ENCODE measurements around the gene VANGL2. TPM values are rescaled to one million over a fixed set of nuclear protein-coding genes. Genes with fewer than 3 reads are reported as not detected.

Gene VANGL2
- total and polyA plus RNA-seq, 9 of the 15 experiments (the other 6 are each of a cell fraction or from before 2014, with no cell fraction given) = 0.28 to 4.0 (median 0.98) TPM

DNA sequence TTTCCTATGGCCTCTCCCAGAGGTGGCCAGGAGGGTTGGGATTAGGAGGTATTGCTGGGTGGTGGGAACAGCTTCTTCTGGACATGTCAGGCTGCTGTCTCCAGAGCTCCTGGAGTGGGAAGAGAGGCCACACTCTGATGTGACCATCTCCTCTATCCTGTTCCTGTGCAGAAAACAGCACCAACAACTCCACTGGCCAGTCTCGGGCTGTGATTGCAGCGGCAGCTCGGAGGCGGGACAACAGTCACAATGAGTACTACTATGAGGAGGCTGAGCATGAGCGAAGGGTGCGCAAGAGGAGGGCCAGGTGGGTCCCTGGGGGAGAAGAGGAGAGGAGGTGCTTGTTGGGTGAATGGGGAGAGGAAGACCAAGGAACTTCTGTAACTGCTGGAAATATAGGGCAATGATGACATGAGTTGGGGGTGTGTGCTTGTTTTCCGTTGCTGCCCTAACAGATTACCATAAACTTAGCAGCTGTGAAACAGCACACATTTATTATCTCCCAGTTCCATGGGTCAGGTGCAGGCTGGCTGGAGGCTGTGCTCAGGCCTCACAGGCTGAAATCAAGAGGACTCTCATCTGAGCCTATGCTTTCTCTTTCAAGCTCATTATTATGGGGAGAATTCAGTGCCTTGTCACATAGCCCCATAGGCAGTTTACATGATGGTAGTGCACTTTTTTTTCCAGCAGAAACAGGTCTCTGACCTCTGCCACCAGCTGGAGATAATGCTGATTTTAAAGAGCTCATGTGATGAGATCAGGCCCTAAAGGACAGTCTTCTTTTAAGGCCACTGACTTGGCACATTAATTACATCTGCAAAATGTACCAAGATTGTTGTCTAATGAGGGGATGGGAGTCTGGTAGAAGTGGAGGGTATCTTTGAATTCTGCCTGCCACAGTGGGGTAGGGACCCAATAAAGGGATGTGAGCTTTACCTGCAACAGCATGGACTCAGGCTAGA lies 20.8 kb downstream of the VANGL2 start (continued):
- TF ChIP-seq, protein P1, sequence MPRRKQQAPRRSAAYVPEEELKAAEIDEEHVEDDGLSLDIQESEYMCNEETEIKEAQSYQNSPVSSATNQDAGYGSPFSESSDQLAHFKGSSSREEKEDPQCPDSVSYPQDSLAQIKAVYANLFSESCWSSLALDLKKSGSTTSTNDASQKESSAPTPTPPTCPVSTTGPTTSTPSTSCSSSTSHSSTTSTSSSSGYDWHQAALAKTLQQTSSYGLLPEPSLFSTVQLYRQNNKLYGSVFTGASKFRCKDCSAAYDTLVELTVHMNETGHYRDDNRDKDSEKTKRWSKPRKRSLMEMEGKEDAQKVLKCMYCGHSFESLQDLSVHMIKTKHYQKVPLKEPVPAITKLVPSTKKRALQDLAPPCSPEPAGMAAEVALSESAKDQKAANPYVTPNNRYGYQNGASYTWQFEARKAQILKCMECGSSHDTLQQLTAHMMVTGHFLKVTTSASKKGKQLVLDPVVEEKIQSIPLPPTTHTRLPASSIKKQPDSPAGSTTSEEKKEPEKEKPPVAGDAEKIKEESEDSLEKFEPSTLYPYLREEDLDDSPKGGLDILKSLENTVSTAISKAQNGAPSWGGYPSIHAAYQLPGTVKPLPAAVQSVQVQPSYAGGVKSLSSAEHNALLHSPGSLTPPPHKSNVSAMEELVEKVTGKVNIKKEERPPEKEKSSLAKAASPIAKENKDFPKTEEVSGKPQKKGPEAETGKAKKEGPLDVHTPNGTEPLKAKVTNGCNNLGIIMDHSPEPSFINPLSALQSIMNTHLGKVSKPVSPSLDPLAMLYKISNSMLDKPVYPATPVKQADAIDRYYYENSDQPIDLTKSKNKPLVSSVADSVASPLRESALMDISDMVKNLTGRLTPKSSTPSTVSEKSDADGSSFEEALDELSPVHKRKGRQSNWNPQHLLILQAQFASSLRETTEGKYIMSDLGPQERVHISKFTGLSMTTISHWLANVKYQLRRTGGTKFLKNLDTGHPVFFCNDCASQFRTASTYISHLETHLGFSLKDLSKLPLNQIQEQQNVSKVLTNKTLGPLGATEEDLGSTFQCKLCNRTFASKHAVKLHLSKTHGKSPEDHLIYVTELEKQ (CRISPR knock-in tag; IDR thresholded peaks at IDR 0.05) = no peak
- TF ChIP-seq ZNF143 (CRISPR knock-in tag; IDR thresholded peaks at IDR 0.05) = no peak
- TF ChIP-seq ZNF561 (CRISPR knock-in tag; conservative IDR thresholded peaks at IDR 0.05) = no peak
- TF ChIP-seq KDM4B (IDR thresholded peaks at IDR 0.05; ENCODE audit: borderline replicate concordance in 2 of 2, low read depth in 1 of 2) = no peak
- TF ChIP-seq PCBP2 (IDR thresholded peaks at IDR 0.05; ENCODE audit: low read depth, low read length, poor library complexity, severe bottlenecking) = no peak
- TF ChIP-seq RFX5 (IDR thresholded peaks at IDR 0.05; ENCODE audit: low read depth, low read length) = no peak
- TF ChIP-seq, protein P2, sequence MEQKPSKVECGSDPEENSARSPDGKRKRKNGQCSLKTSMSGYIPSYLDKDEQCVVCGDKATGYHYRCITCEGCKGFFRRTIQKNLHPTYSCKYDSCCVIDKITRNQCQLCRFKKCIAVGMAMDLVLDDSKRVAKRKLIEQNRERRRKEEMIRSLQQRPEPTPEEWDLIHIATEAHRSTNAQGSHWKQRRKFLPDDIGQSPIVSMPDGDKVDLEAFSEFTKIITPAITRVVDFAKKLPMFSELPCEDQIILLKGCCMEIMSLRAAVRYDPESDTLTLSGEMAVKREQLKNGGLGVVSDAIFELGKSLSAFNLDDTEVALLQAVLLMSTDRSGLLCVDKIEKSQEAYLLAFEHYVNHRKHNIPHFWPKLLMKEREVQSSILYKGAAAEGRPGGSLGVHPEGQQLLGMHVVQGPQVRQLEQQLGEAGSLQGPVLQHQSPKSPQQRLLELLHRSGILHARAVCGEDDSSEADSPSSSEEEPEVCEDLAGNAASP (IDR thresholded peaks at IDR 0.05) = no peak
- no peak for TF ChIP-seq ZNF764 (CRISPR knock-in tag; IDR thresholded peaks at IDR 0.05; ENCODE audit: low read depth)
- TF ChIP-seq ESRRB (CRISPR knock-in tag; IDR thresholded peaks at IDR 0.05; ENCODE audit: borderline replicate concordance) = no peak
- TF ChIP-seq, protein P3, sequence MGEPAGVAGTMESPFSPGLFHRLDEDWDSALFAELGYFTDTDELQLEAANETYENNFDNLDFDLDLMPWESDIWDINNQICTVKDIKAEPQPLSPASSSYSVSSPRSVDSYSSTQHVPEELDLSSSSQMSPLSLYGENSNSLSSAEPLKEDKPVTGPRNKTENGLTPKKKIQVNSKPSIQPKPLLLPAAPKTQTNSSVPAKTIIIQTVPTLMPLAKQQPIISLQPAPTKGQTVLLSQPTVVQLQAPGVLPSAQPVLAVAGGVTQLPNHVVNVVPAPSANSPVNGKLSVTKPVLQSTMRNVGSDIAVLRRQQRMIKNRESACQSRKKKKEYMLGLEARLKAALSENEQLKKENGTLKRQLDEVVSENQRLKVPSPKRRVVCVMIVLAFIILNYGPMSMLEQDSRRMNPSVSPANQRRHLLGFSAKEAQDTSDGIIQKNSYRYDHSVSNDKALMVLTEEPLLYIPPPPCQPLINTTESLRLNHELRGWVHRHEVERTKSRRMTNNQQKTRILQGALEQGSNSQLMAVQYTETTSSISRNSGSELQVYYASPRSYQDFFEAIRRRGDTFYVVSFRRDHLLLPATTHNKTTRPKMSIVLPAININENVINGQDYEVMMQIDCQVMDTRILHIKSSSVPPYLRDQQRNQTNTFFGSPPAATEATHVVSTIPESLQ (CRISPR knock-in tag; IDR thresholded peaks at IDR 0.05) = no peak
- no peak for TF ChIP-seq SAFB (IDR thresholded peaks at IDR 0.05; ENCODE audit: borderline replicate concordance, low read depth, low read length)
- TF ChIP-seq, protein P4, sequence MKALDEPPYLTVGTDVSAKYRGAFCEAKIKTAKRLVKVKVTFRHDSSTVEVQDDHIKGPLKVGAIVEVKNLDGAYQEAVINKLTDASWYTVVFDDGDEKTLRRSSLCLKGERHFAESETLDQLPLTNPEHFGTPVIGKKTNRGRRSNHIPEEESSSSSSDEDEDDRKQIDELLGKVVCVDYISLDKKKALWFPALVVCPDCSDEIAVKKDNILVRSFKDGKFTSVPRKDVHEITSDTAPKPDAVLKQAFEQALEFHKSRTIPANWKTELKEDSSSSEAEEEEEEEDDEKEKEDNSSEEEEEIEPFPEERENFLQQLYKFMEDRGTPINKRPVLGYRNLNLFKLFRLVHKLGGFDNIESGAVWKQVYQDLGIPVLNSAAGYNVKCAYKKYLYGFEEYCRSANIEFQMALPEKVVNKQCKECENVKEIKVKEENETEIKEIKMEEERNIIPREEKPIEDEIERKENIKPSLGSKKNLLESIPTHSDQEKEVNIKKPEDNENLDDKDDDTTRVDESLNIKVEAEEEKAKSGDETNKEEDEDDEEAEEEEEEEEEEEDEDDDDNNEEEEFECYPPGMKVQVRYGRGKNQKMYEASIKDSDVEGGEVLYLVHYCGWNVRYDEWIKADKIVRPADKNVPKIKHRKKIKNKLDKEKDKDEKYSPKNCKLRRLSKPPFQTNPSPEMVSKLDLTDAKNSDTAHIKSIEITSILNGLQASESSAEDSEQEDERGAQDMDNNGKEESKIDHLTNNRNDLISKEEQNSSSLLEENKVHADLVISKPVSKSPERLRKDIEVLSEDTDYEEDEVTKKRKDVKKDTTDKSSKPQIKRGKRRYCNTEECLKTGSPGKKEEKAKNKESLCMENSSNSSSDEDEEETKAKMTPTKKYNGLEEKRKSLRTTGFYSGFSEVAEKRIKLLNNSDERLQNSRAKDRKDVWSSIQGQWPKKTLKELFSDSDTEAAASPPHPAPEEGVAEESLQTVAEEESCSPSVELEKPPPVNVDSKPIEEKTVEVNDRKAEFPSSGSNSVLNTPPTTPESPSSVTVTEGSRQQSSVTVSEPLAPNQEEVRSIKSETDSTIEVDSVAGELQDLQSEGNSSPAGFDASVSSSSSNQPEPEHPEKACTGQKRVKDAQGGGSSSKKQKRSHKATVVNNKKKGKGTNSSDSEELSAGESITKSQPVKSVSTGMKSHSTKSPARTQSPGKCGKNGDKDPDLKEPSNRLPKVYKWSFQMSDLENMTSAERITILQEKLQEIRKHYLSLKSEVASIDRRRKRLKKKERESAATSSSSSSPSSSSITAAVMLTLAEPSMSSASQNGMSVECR (CRISPR knock-in tag; IDR thresholded peaks at IDR 0.05) = no peak
- no peak for TF ChIP-seq ZC3H4 (CRISPR knock-in tag; IDR thresholded peaks at IDR 0.05; ENCODE audit: borderline replicate concordance)
- no peak for TF ChIP-seq WHSC1 (IDR thresholded peaks at IDR 0.05; ENCODE audit: low read length)
- TF ChIP-seq CC2D1A (IDR thresholded peaks at IDR 0.05) = no peak

Measured in K562 (cell line).